NCI-H2196 treated with DMSO at 0.1 percent for 48 hours (cell line): ENCODE results near the gene SOX13.

ENCODE experiments used
- DNase-seq: peaks from one replicate; lab custom pipeline; 2025; ENCODE audit not compliant: unreplicated experiment; lab: John Stamatoyannopoulos, UW

The SOX13 gene

DNA sequence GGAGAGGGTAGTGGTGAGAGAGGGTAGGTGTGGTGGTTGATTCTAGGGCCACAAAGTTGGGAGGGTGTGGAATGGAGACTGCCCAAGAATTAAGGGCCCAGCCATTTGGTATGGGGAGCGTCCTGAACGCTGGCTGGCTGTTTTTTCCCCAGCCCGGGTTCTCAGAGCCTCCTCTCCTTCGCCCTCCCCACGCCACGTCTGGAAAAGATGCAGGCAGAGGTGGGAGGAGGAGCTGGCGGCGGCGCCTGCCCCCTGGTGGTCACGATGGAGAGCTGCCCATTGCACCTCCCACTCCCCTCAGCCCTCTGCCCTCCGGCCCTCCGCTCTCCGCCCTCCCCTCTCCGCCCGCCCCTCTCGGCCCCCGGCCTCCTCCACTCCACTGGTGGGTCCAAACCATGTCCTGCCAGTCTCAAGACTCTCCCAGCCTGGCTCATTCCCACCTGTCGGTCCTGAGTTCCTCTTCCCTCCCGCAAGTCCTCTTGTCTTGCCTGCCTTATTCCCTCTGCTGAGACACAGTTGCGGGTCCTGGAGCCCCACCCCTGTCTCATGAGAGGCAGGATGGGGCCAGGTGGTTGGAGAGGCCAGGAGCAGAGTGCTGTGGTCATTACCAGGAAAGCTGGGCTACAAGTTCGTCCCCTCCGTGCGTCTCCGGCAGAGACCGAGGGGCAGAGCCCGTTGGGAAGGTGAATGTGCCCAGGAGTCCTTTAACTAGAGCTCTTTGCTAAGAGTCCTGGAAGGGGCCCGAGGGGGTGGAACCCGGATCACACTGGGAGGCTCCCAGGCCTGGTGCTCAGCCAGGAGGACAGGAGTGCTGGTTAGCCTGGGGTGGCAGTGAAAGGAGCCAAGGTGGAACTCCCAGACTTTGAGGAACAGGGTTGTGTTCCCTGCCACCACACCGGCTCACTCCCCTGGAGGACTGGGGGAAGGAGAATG is 56.3 kb downstream of the SOX13 start:
- DNase-seq, result peak; percentile 61

DNA sequence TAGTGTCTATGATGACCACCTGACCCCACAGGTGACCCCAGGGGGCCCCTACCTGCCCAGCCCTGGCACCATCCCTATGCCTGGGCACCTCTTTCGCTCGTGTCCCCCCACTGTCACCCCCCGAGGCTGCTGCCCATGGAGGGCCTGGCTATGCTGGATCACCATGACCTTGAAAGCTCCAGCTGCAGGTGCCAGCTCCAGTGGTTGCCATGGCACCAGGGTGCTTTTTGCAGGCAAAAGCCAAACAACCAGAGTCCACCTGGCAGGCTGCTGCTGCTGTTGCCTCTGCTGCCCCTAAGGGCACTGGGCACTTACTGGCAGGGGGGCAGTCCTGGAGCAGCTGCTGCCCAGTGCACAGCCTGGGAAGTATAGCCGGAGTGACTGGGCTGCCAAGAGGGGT is 57.3 kb downstream of the SOX13 start:
- DNase-seq, result peak; percentile 65

DNA sequence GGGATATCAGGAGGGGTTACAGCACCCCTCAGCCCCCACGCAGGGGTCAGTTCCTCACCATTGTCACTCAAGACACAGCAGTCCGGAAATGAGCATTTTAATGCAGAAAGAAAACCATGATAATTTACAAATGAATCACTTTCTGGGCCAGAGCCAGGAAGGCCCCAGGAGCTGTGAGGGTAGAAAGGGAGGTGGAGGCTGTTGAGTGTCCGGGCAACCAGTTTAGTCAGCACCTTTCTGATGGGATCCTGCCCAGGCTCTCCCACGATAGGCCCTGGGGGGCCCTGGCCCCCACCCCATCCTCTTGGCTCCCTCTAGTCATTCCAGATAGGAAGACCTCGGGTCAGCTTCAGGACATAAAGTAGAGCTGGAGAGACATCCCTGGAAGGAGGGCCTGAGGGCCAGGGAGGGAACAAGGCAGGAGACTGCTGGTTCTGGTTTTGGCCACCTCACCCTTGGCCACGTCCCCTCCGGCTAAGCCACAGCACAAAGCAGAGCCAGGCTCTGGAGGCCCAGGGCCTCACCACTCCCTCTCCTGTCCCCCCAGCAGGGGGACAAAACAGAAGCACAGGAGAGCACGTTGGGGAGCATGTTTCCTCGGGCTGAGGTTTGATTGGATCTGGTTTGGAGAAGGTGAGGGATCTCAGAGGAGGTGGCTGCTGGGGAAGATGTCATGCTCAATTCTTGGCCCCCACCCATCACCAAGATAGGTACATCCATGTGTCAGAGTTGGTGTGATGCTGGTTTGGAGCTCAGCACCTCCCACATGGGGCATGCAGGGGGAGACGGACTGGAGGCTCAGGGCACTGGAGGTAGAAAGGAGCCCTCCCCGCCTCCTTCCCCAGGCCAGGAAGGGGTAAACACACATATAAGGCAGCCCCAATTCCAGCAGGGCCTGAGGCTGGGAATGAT is 58.3 kb downstream of the SOX13 start:
- no peak for DNase-seq

DNA sequence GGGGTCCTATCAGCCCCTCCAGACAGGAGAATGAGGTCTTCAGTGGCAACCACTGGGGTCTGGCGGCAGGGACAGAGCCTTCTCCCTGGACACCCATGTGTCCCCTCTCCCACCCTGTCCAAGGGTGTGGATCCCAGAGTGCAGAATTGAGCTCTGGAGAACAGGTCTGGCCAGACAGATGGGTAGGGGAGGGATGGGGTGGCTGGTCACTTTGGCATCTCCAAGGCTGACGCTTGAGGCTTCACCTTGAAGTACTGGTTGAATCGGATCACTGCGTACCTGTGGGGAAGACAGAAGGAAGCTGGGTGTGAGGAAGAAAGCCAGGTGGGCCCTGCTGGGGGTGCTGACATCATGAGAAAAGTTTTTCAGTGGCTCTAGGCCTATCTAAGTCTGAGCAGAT is 59.1 kb downstream of the SOX13 start:
- no peak for DNase-seq

DNA sequence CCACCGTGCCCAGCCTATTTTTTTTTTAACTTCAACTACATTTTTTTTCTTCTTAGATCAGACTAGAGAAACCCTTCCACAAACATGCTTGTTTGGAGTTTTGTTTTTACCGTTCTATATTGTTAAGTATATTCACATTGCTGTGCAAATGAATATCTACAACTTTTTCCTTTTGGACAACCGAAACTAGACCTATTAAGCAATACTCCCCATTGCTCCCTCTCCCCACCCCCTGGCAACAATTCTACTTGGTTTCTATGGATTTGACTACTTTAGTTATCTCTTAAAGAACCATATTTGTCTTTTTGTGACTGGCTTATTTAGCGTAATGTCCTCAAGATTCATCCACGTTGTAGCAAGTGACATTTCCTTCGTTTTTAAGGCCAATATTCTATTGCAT is 59.8 kb downstream of the SOX13 start:
- DNase-seq, result no peak

DNA sequence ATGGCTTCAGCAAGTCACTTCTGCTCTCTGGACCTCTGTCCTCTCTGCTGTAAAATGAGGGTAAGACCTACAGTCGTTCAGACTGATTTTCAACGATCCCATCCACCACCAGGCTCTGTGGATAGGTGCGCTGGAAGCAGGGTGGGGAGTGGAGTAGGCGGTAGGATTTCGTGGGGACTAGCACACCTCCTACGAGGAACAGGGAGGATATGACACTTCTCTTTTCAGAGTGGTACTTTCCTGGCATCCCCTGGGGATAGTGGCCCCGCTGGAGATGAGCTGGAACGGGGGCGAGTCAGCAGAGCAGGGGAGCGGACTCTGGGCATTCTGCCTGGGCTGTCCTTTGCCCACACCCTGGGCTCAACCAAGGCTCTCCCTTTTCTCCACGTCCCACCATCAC is 61.2 kb downstream of the SOX13 start:
- no peak for DNase-seq

DNA sequence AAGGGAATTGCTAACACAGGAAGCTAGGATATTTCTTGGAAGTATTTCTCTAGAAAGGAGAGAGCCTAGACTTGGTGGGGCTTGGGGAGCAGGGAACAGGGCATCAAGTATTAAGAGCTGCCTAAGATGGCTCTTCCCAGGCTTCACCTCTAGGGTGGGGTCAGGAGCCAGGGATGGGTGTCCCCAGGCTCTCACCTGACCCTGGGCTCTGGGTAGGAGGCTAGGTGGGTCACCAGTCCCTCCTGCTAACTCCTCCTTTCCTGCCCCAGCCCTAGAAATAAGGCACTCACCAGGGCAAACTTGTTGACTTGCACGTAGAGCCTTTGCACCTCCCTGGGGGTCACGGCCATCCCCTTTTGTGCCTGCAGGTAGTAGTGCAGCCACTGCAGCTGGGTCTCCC is 63.9 kb downstream of the SOX13 start:
- no peak for DNase-seq

DNA sequence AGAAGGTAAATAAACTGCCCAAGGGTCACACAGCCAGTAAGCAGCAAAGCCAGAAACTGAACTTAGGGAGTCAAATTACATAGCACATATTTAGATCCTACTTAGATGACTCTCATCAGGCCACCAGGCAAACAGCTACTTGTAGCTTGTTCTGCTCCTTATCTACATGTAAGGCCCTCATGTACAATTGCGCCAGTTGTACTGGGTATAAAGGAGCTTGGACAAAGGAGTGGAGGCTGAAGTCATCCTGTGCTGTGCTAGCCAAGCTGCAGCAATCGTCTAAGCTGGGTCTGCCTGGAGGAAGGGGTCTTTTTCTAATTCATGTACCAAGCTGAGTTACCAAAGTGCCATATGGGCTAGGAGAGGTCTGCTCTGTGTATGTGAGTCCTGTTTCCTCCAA is 66.2 kb downstream of the SOX13 start:
- DNase-seq, result no peak

DNA sequence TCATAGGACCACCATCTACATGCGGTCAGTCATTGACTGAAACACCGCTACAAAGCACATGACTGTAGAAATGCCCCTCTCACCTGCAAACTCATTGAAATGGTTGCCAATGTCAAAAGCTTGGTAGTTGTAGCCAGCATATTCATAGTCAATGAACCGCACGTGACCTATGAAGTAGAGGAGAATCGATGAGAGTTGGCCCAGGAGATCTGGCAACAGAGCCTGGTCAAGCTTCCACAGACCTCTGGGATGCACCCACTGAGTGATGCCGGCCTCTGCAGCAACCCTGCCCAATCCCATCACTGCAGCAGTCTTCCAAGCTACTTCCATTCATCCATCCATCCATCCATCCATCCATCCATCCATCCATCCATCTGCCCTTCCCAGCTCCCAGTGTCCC is 67.0 kb downstream of the SOX13 start:
- DNase-seq, result no peak

DNA sequence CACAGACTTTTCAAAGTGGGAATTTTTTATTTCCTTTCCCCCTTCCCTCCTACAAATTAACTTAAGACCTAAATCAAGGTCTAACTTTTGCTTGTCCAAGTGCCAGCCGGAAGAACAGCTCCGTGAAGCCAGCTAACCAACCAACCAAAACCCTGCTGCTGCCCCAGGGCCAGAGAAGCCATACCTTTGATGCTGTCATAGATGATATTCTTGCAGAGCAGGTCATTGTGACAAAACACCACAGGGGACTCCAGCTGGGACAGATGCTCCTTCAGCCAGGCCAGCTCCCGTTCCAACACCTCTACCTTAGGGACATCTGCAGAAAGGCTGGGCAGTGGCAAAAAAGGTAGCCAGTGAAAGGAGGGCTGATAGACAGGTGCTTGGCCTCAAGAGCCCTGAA is 68.2 kb downstream of the SOX13 start:
- no peak for DNase-seq

DNA sequence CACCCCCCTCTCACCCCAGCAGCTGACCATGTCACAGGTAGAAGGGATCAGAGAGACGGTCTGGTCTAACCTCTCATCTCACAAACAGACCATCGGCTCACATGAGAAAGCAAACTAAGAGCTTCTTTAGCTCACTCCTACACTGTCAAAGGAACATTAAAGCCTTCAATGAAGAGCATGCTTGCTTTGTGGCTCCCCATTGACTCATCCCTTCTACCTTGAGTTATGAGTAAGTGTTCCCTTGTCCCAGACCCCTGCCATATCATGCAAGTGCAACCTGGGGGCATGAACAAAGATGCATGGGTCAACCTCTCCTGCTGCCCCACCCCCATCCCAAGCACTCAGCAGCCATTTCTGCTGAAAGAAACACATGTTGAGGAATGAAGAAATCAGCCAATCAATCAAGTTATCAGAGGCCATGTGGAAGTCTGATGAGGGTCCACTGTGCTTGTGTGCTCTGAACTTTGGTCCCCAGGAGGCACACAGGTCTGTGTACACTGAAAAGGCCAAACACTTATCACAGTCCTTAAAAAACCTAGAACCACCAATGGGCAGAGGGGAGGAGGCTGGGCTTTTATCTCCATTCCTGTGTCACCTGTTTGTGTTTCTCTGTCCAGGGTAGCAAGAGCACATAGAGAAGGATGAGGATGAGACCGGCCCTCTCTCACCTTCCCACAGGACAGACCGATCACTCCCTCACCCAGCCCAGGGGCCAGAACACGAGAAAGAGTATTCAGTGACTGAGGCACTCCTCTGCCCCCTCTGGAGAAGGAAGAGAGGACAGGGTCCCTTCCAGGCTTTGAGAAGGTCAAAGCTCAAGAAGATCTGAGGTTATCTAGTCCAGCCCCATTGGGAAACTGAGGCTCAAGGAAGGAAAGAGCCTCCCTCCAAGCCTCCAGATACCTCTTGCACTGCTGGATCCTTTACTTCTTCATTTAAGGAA is 69.4 kb downstream of the SOX13 start:
- no peak for DNase-seq

DNA sequence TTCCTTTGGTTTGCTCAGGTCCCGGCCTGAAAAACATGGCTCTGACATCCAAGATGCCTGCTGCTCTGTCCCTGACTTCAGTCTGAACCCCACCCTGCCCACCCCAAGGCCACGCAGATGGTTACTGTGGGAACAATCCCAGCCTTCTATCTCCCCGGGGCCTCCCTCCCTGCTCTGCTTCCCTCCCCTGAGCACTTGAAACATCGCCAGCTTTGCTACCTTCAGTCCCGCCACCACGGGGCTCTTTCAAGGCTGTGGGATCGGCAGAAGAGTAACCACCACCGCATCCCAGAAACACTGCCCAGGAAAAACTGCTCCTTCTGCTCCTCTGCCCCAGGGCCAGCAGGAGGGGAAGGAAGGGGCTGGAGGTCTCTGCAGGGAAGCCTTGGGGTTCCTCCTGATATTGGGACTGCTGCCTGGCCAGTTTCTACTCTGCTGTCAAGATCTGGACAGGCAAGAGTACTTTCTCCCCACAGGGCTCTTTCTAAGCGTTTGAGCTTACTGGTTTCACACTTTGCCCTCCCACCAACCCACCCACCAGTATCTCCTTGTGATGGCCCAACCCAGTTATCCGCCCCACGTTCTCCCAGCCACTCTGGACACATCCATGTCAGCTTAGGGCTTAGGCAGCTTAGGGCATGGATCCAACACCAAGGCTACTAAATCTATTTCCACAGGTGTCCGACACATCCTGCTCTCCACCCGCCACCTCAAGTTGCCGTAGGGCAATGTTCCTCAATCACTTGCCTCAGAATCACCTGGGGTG is 70.5 kb downstream of the SOX13 start:
- DNase-seq, result no peak

DNA sequence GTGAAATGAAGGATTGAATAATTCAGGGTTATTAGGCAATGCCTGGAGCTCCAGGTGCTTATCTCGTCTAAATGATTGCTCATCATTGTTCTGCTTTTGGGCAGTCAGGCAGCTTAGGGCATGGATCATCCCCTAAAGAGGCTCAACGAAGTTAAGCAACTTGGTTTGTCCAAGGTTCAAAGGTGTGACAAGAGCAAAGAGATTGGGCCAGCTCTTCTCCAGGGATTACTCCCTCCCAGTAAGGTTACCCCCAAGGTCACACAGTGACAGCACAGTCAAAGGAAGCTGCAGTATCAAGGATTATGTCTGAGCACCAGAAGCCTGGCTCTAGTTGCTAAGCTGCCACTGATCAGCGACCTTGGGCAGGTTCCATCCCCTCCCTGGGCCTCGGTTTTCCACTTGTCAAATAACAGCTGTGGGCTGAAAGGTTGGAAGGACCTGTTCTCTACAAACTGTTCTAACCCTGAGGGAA is 72.2 kb downstream of the SOX13 start:
- DNase-seq, result no peak

DNA sequence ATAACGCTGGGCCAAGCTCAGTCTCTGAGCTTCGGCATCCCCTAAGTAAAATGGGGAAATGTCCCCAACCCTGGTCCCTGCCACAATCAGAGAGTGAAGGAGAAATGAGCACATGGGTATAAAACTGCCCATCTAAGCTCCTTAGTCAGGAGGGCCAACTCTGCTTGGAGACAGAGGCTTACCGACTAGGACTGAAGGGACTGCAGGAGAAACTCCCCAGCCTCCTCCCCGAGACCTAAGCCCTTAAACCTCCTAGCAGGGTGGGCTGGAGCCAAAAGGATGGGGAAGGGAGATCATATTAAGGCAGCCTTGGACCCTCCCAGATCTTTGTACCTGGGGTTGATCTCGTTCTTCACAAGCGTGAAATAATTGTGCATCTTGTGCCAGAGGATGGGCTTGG is 73.4 kb downstream of the SOX13 start:
- DNase-seq, result no peak

DNA sequence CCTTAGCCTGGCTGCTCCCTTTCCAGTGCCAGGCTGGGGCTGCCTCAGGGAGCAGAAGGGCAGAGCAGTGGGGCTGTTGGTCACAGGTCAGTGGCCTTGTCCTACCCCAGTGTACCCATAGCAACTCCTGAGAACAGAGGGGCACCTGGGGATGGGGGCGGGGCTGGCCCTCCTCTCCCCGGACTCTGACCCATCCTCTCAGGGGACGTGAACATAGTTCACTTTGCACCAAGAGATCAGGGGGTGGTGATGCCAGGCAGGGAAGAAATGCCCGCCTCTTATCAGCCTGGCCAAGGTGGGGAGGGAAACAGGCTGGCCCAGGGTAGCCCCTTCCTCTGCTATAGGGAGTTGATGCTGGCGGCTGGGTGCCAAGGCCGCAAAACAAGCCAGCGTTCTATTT is 74.0 kb downstream of the SOX13 start:
- no peak for DNase-seq

DNA sequence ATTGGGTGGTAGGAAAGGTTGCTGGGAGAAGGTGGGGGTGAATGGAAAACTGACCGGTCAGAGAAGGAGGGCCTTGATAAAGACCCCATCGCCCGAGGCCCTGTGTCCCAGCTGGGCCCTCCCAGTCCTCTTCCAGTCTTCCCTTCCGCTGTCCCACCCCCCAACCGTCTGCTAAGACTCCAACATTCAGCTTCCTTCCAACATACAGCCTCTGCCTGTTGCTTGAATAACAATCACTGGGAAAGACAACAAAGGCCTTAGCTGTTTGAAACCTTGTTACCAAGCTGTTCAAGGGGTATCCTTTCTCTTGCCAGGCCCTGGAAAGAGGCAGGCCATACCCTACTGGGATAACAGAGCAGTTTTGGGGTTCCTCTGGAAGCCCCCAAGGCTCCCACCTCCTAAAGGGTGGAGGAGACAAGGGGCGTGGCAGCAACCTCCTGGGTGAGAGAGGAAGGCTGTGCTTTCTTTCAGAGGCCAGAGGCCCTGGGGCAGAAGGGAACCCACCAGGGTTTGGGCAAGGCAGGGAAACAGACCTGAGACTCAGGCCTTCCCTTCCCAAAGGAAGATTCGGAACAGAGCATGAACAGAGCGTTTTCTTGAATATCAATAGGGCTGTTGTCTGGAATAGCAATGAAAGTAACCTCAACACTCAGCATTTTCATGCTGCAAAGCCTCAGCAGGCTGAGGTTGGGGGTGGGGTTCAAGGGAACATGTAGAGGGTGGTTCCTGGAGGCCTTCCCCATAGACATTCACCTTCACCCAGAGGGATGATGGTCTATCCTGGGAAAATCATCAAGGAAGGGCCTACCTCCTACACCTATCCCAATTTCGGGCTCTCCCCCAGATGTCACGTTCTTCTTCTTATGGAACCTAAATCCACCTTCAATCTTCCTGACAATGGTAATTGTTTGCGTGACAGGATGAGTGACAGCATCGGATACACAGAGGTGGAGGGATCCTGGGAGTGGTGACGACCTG is 74.8 kb downstream of the SOX13 start:
- DNase-seq, result no peak

DNA sequence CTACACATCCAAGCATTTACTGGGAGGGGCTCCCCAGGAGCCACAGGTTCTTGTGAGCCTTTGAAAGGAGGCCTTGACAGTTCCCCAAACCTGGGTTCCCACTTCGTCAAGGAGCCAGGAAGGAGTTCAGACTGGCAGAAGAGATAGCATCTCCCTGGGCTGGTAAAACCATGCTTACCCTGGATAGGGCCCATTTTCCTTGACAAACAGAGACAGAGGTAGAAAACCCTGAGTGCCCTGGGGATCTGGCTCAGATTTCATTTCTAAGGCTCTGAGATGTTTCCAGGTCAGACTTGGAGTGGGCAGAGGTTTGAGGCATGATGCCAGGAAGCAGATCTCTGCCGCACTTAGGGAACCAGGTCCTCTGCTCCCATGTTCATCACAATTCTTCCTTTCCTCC is 76.2 kb downstream of the SOX13 start:
- no peak for DNase-seq

DNA sequence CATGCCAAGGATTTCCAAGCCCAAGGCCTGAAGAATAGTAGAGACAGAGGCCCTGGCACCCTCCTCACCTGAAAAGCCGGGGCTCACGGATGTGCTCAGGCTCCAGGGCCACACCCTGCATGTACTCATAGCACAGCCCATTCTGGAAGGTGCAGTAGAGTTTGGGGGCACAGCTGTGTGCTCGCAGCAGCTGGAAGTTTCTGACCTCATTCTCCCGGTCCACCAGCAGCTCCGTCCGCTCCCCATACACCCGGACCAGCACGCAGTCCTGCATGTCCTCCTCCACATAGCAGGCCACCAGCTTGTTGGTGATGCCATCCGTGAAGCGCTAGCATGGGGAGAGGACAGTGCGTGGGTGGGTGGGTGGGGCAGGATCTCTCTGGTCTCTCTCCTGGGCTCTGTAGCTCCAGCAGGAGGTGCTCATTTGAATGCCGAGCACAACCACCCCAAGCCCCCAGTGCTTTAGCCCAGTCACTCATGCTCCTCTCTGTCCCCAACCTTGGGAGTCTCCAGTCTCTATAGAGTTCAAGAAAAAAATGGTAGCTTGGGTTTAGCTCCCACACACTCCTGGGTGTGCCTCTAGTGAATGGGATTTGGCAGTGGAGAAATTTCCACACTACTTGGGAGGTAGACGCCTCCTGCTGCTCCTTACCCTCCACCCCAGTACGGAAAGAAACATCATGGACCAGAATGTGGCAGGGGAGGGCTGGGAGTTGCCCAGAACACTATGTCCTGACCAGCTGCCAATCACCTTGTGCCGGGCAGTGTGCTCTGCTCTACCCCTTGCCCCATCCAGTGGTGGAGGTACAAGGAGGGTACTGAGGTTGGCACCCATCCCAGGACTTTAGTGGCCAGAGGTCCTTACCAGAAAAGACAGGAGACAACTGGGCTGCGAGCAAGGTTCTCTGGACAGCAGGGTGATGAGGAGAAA is 77.0 kb downstream of the SOX13 start:
- DNase-seq, result no peak
